ENCODE measurements around the gene LILRB5.
"Not testable (repeated sequence)": the region's sequence is repeated elsewhere in the genome, so short reads cannot be mapped to it uniquely, and the experiment has no call there.

The LILRB5 gene

GRCh38 chr19:54222474-54223276, 34.4 kb downstream of the LILRB5 start, which contains the start of gene LILRB3:
Gene LILRB3, minus strand, starts transcription at chr19:54223007. Its CDS starts 31 bp downstream, at chr19:54222976.
- H3K27ac ChIP-seq (ENCODE audit: low read depth, low read length); H3K27me3 ChIP-seq (ENCODE audit: insufficient read depth, low read length); H3K4me1 ChIP-seq (ENCODE audit: control insufficient read depth, insufficient read depth, low read length, unreplicated experiment); H3K79me2 ChIP-seq (ENCODE audit: control insufficient read depth, insufficient read depth, low read length, unreplicated experiment); H2AFZ ChIP-seq (ENCODE audit: low read length, unreplicated experiment); H3K4me3 ChIP-seq (ENCODE audit: low read depth, low read length); H3K36me3 ChIP-seq (ENCODE audit: insufficient read depth, low read length): not testable (repeated sequence)

- H3K36me3 ChIP-seq (ENCODE audit: insufficient read depth, low read length); H3K79me2 ChIP-seq (ENCODE audit: control insufficient read depth, insufficient read depth, low read length, unreplicated experiment); H3K27me3 ChIP-seq (ENCODE audit: insufficient read depth, low read length); H3K4me3 ChIP-seq (ENCODE audit: low read depth, low read length); H2AFZ ChIP-seq (ENCODE audit: low read length, unreplicated experiment); H3K4me1 ChIP-seq (ENCODE audit: control insufficient read depth, insufficient read depth, low read length, unreplicated experiment); H3K27ac ChIP-seq (ENCODE audit: low read depth, low read length): not testable (repeated sequence)
These were observed 35.1 kb downstream of the LILRB5 start for GRCh38 chr19:54221947-54222346.

GRCh38 chr19:54219702-54220101, 37.4 kb downstream of the LILRB5 start:
- not testable (repeated sequence) for H3K27ac ChIP-seq (ENCODE audit: low read depth, low read length); H3K36me3 ChIP-seq (ENCODE audit: insufficient read depth, low read length); H3K79me2 ChIP-seq (ENCODE audit: control insufficient read depth, insufficient read depth, low read length, unreplicated experiment); H3K4me3 ChIP-seq (ENCODE audit: low read depth, low read length); H2AFZ ChIP-seq (ENCODE audit: low read length, unreplicated experiment); H3K27me3 ChIP-seq (ENCODE audit: insufficient read depth, low read length); H3K4me1 ChIP-seq (ENCODE audit: control insufficient read depth, insufficient read depth, low read length, unreplicated experiment)

DNA sequence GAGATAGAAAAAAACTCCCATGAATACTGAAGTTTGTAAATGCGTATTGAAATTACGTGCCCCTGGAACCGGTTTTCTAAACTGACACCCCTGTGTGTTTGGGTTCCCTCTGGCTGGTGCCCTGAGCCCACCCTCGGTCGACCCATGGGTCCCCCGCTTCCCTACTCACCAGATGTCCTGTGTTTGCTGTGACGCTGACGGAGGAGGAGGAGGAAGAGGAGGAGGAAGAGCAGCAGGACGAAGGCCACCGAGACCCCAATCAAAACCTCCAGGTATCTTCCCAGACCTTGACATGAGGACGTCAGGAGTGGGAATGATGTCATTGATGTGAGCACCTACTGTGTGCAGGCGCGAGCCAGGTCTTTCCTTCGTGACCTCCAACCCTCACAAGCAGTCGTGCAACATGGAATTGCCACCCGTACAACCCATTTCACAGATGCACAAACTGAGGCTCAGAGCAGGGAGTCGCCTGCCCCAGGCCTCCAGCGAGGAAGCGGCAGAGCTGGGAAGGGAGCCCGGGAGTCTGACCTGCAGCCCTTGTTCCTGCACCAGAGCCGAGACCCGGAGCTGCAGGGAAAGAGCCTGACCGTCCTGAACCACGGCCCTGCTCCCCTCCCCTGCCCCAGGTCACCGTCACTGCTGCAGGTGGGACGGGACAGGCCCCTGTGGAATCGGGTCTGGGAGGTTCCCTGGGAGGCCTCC, 38.0 kb downstream of the LILRB5 start:
- H3K27ac ChIP-seq (ENCODE audit: low read depth, low read length), result no peak overlapping the region
- H3K4me3 ChIP-seq (ENCODE audit: low read depth, low read length), result no peak overlapping the region
- H3K27me3 ChIP-seq (ENCODE audit: insufficient read depth, low read length), result no peaks in the 10 kb centered on the region
- no peaks in the 10 kb centered on the region for H3K79me2 ChIP-seq (ENCODE audit: control insufficient read depth, insufficient read depth, low read length, unreplicated experiment)
- no peak overlapping the region for H2AFZ ChIP-seq (ENCODE audit: low read length, unreplicated experiment)
- no peaks in the 10 kb centered on the region for H3K4me1 ChIP-seq (ENCODE audit: control insufficient read depth, insufficient read depth, low read length, unreplicated experiment)
- H3K36me3 ChIP-seq (ENCODE audit: insufficient read depth, low read length), result no peaks in the 10 kb centered on the region

DNA sequence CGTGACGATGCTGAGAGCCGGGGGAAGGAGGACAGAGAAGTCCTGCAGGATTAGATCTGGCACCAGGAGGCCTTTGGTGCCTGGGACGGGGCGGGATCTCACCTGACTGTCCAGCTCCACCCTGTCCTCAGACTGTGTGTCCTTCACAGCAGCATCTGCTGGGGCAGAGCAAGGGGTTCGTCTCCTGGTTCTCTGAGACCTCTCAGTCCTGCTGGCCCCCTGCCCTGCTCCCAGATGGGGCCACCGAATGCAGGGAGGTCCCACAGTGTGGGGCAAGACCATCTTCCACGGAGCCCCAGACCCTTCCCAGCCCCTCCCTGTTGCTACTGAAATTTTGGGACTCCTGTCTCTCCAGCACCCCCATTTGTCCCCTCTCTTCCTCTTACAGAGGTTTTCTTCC, 38.8 kb downstream of the LILRB5 start:
- Histone ChIP-seq H3K36me3 (ENCODE audit: insufficient read depth, low read length) (no peaks in the 10 kb centered on the region), H3K27me3 (ENCODE audit: insufficient read depth, low read length) (no peaks in the 10 kb centered on the region), H3K79me2 (ENCODE audit: control insufficient read depth, insufficient read depth, low read length, unreplicated experiment) (no peaks in the 10 kb centered on the region), H3K4me3 (ENCODE audit: low read depth, low read length) (no peak overlapping the region), H3K27ac (ENCODE audit: low read depth, low read length) (no peak overlapping the region), H3K4me1 (ENCODE audit: control insufficient read depth, insufficient read depth, low read length, unreplicated experiment) (no peaks in the 10 kb centered on the region), H2AFZ (ENCODE audit: low read length, unreplicated experiment) (no peak overlapping the region)

- H3K36me3 ChIP-seq (ENCODE audit: insufficient read depth, low read length); H3K79me2 ChIP-seq (ENCODE audit: control insufficient read depth, insufficient read depth, low read length, unreplicated experiment); H3K4me3 ChIP-seq (ENCODE audit: low read depth, low read length); H2AFZ ChIP-seq (ENCODE audit: low read length, unreplicated experiment); H3K27me3 ChIP-seq (ENCODE audit: insufficient read depth, low read length); H3K4me1 ChIP-seq (ENCODE audit: control insufficient read depth, insufficient read depth, low read length, unreplicated experiment); H3K27ac ChIP-seq (ENCODE audit: low read depth, low read length): not testable (repeated sequence)
These were observed 39.4 kb downstream of the LILRB5 start for GRCh38 chr19:54217517-54218247.

DNA sequence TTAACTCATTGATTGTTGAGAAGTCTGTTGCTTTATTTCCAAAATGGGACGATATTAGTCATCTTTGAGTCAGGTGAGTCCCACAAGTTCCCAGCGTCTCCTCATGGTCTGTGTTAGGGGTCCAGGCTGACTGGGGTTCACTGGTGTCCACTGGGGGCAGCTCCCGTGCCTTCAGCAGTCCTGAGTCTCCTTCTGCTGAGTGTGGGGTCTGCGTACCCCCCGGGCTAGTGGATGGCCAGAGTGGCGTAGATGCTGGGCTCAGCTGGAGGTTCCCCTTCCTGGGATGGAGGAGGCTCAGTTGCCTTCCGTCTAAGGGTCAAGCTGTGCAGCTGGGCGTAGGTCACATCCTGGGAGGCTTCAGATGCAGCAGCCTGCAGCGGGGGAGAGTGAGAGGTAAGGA, 40.2 kb downstream of the LILRB5 start:
- Histone ChIP-seq H3K79me2 (ENCODE audit: control insufficient read depth, insufficient read depth, low read length, unreplicated experiment) (no peaks in the 10 kb centered on the region), H3K4me3 (ENCODE audit: low read depth, low read length) (no peak overlapping the region), H3K27ac (ENCODE audit: low read depth, low read length) (no peak overlapping the region), H3K27me3 (ENCODE audit: insufficient read depth, low read length) (no peaks in the 10 kb centered on the region), H2AFZ (ENCODE audit: low read length, unreplicated experiment) (no peak overlapping the region), H3K36me3 (ENCODE audit: insufficient read depth, low read length) (no peaks in the 10 kb centered on the region), H3K4me1 (ENCODE audit: control insufficient read depth, insufficient read depth, low read length, unreplicated experiment) (no peaks in the 10 kb centered on the region)

DNA sequence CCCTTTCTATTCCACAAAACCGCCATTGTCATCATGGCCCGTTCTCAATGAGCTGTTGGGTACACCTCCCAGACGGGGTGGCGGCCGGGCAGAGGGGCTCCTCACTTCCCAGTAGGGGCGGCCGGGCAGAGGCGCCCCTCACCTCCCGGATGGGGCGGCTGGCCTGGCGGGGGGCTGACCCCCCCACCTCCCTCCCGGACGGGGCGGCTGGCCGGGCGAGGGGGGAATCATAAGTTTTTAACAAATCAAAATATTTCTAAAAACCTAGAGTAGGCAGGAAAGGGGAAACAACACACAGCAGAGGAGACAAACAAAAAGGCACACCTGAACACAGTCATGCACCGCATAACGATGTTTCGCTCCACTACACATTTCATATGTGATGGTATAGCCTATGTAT, 42.3 kb downstream of the LILRB5 start:
- not testable (repeated sequence) for H3K4me1 ChIP-seq (ENCODE audit: control insufficient read depth, insufficient read depth, low read length, unreplicated experiment); H3K27ac ChIP-seq (ENCODE audit: low read depth, low read length); H2AFZ ChIP-seq (ENCODE audit: low read length, unreplicated experiment); H3K79me2 ChIP-seq (ENCODE audit: control insufficient read depth, insufficient read depth, low read length, unreplicated experiment); H3K27me3 ChIP-seq (ENCODE audit: insufficient read depth, low read length); H3K36me3 ChIP-seq (ENCODE audit: insufficient read depth, low read length); H3K4me3 ChIP-seq (ENCODE audit: low read depth, low read length)

GRCh38 chr19:54214217-54214616, 42.9 kb downstream of the LILRB5 start:
- not testable (repeated sequence) for H2AFZ ChIP-seq (ENCODE audit: low read length, unreplicated experiment); H3K36me3 ChIP-seq (ENCODE audit: insufficient read depth, low read length); H3K4me3 ChIP-seq (ENCODE audit: low read depth, low read length); H3K27me3 ChIP-seq (ENCODE audit: insufficient read depth, low read length); H3K27ac ChIP-seq (ENCODE audit: low read depth, low read length); H3K79me2 ChIP-seq (ENCODE audit: control insufficient read depth, insufficient read depth, low read length, unreplicated experiment)
- peaks cover 11% of the 10 kb centered on the region for H3K4me1 ChIP-seq (ENCODE audit: control insufficient read depth, insufficient read depth, low read length, unreplicated experiment)

DNA sequence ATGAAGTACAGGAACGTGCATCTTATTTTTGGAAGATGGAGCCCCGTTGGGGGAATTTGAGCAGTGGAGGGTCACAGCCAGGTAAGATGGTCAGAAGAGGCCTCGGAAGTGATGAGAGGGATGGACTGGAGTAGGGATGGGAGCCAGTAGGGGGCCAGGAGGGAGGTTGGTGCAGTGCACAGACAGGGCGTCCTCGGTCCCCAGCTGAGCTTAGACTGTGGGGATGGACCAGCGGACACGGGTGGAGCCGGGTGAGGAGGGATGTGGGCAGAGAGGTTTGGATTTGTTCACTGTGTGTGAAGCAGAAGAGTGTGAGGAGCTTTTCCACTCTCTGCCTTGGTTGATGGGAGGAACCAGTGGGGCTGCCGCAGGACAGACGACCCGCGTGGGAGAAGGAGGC, 45.8 kb downstream of the LILRB5 start:
- Histone ChIP-seq H3K79me2 (ENCODE audit: control insufficient read depth, insufficient read depth, low read length, unreplicated experiment) (peaks cover 10% of the 10 kb centered on the region), H3K27ac (ENCODE audit: low read depth, low read length) (no peak overlapping the region)

More for the DNA sequence above, 45.8 kb downstream of the LILRB5 start:
- Histone ChIP-seq H2AFZ (ENCODE audit: low read length, unreplicated experiment) (no peak overlapping the region), H3K36me3 (ENCODE audit: insufficient read depth, low read length) (peaks cover 4% of the 10 kb centered on the region; the same call in 1 of the 2 replicates), H3K4me1 (ENCODE audit: control insufficient read depth, insufficient read depth, low read length, unreplicated experiment) (peaks cover 27% of the 10 kb centered on the region), H3K4me3 (ENCODE audit: low read depth, low read length) (no peak overlapping the region), H3K27me3 (ENCODE audit: insufficient read depth, low read length) (no peaks in the 10 kb centered on the region)

Measured in ACC112 (cell line).